H9 (cell line): ENCODE results near the gene IL1RAPL2. TPM values are rescaled to one million over a fixed set of nuclear protein-coding genes. Genes with fewer than 3 reads are reported as not detected.

Experiments used
- DNase-seq: peaks from one replicate; pipeline ENCODE4 v3.0.0-alpha.2; 2017
- H2AFZ ChIP-seq: one replicate; pipeline ENCODE4 v1.6.1; 2013; ENCODE audit warnings: mild to moderate bottlenecking, low read length, control low read depth, moderate library complexity
- H2AK5ac ChIP-seq: 2 replicates; pipeline ENCODE4 v1.6.1; 2013; ENCODE audit warnings: low read length, control low read depth, mixed read lengths; ENCODE audit not compliant: insufficient read length
- H2BK120ac ChIP-seq: one replicate; pipeline ENCODE4 v1.6.1; 2013; ENCODE audit warnings: low read depth, mild to moderate bottlenecking, low read length, control low read depth, inconsistent platforms; ENCODE audit not compliant: poor library complexity, severe bottlenecking
- H2BK12ac ChIP-seq: 2 replicates; pipeline ENCODE4 v1.6.1; 2013; ENCODE audit warnings: low read length, control low read depth, mixed read lengths, low read depth; ENCODE audit not compliant: insufficient read length
- H2BK15ac ChIP-seq: 2 replicates; pipeline ENCODE4 v1.6.1; 2013; ENCODE audit warnings: low read depth, low read length, control low read depth
- H2BK20ac ChIP-seq: one replicate; pipeline ENCODE4 v1.6.1; 2013; ENCODE audit warnings: low read depth, mild to moderate bottlenecking, low read length, control low read depth, inconsistent platforms; ENCODE audit not compliant: poor library complexity, severe bottlenecking
- H2BK5ac ChIP-seq: 2 replicates; pipeline ENCODE4 v1.6.1; 2013; ENCODE audit warnings: low read length, control low read depth, mixed read lengths; ENCODE audit not compliant: insufficient read length
- H3K14ac ChIP-seq: 2 replicates; pipeline ENCODE4 v1.6.1; 2013; ENCODE audit warnings: low read length, control low read depth; ENCODE audit not compliant: insufficient read depth
- H3K18ac ChIP-seq: 2 replicates; pipeline ENCODE4 v1.6.1; 2013; ENCODE audit warnings: low read depth, mild to moderate bottlenecking, mixed read lengths, low read length, control low read depth; ENCODE audit not compliant: insufficient read length
- H3K23ac ChIP-seq: 2 replicates; pipeline ENCODE4 v1.6.1; 2013; ENCODE audit warnings: low read length, control low read depth, mixed read lengths, low read depth; ENCODE audit not compliant: insufficient read length
- H3K23me2 ChIP-seq: 2 replicates; pipeline ENCODE4 v1.6.1; 2013; ENCODE audit warnings: low read depth, mild to moderate bottlenecking, mixed read lengths, low read length, control low read depth; ENCODE audit not compliant: insufficient read length, poor library complexity, severe bottlenecking
- H3K27ac ChIP-seq: 2 replicates; pipeline ENCODE4 v1.5.1; 2013; ENCODE audit warnings: low read length, control low read depth, mixed read lengths, low read depth; ENCODE audit not compliant: insufficient read length
- H3K27me3 ChIP-seq: 2 replicates; pipeline ENCODE4 v1.6.1; 2013; ENCODE audit warnings: low read length, control low read depth, inconsistent platforms; ENCODE audit not compliant: insufficient read depth
- H3K4ac ChIP-seq: 2 replicates; pipeline ENCODE4 v1.6.1; 2013; ENCODE audit warnings: low read depth, mild to moderate bottlenecking, control low read depth, inconsistent platforms, low read length, moderate library complexity
- H3K4me1 ChIP-seq: 2 replicates; pipeline ENCODE4 v1.6.1; 2013; ENCODE audit warnings: low read length, control low read depth, inconsistent platforms; ENCODE audit not compliant: insufficient read depth
- H3K4me2 ChIP-seq: 2 replicates; pipeline ENCODE4 v1.6.1; 2013; ENCODE audit warnings: low read length, control low read depth, mixed read lengths; ENCODE audit not compliant: insufficient read length, insufficient read depth
- H3K56ac ChIP-seq: 2 replicates; pipeline ENCODE4 v1.6.1; 2013; ENCODE audit warnings: low read depth, mild to moderate bottlenecking, mixed read lengths, low read length, control low read depth; ENCODE audit not compliant: insufficient read length
- H3K79me1 ChIP-seq: 2 replicates; pipeline ENCODE4 v1.6.1; 2013; ENCODE audit warnings: low read depth, mild to moderate bottlenecking, moderate library complexity, low read length, control low read depth, inconsistent platforms; ENCODE audit not compliant: insufficient read depth, poor library complexity, severe bottlenecking
- H3K79me2 ChIP-seq: 2 replicates; pipeline ENCODE4 v1.6.1; 2013; ENCODE audit warnings: low read length, control low read depth, inconsistent platforms; ENCODE audit not compliant: insufficient read depth
- H3K9ac ChIP-seq: 2 replicates; pipeline ENCODE4 v1.6.1; 2013; ENCODE audit warnings: low read length, control low read depth, mixed read lengths; ENCODE audit not compliant: insufficient read length; ENCODE audit errors: extremely low read depth
- H3K9me3 ChIP-seq: one replicate; pipeline ENCODE4 v1.6.1; 2013; ENCODE audit warnings: low read depth, low read length, inconsistent platforms; ENCODE audit not compliant: control insufficient read depth
- H3T11ph ChIP-seq: one replicate; pipeline ENCODE4 v1.6.1; 2013; ENCODE audit warnings: mild to moderate bottlenecking, low read length, control low read depth, inconsistent platforms
- H4K20me1 ChIP-seq: one replicate; pipeline ENCODE4 v1.6.1; 2013; ENCODE audit not compliant: control insufficient read depth, insufficient read length, insufficient read depth
- H4K5ac ChIP-seq: 2 replicates; pipeline ENCODE4 v1.6.1; 2013; ENCODE audit warnings: low read depth, mild to moderate bottlenecking, mixed read lengths, low read length, control low read depth; ENCODE audit not compliant: insufficient read length
- H4K8ac ChIP-seq: replicated peaks from 2 replicates; pipeline ENCODE4 v1.6.1; 2013; ENCODE audit warnings: low read length, control low read depth, mixed read lengths, low read depth; ENCODE audit not compliant: insufficient read length
- H4K91ac ChIP-seq: 2 replicates; pipeline ENCODE4 v1.6.1; 2013; ENCODE audit warnings: low read depth, mild to moderate bottlenecking, moderate library complexity, mixed read lengths, low read length, control low read depth; ENCODE audit not compliant: insufficient read length
- H3K27ac Mint-ChIP-seq, 3 experiments: 2 replicates in 2 of 3; 3 replicates in 1 of 3; pipeline ENCODE4 v1.8.0; 2020 to 2021; ENCODE audit warnings: mixed read lengths in 3 of 3, mild to moderate bottlenecking in 1 of 3, moderate library complexity in 1 of 3
- H3K27me3 Mint-ChIP-seq: 2 replicates; pipeline ENCODE4 v1.8.0; 2021; ENCODE audit warnings: low read depth, mild to moderate bottlenecking, moderate library complexity, mixed read lengths
- H3K36me3 Mint-ChIP-seq, 3 experiments: 2 replicates in 2 of 3; 3 replicates in 1 of 3; pipeline ENCODE4 v1.8.0; 2020 to 2021; ENCODE audit warnings: low read depth in 3 of 3, mixed read lengths in 3 of 3; ENCODE audit not compliant: insufficient read depth in 1 of 3
- H3K4me1 Mint-ChIP-seq, 2 experiments: 2 replicates each; pipeline ENCODE4 v1.8.0; 2020; ENCODE audit warnings: mixed read lengths in 2 of 2
- H3K4me3 Mint-ChIP-seq, 2 experiments: 2 replicates in 1 of 2; 3 replicates in 1 of 2; pipeline ENCODE4 v1.8.0; 2020 to 2021; ENCODE audit warnings: mild to moderate bottlenecking in 2 of 2, mixed read lengths in 2 of 2, moderate library complexity in 1 of 2
- H3K9me3 Mint-ChIP-seq, 2 experiments: 2 replicates in 1 of 2; 3 replicates in 1 of 2; pipeline ENCODE4 v1.8.0; 2020; ENCODE audit warnings: mild to moderate bottlenecking in 2 of 2, mixed read lengths in 2 of 2, moderate library complexity in 1 of 2
- whole genome bisulfite sequencing: extraction: QIAGEN DNeasy Blood & Tissue Kit; methylation state at CpG from one replicate; pipeline ENCODE4 v1.1.7; 2013; ENCODE audit warnings: missing lambda C conversion rate, low lambda C conversion rate, mixed read lengths; ENCODE audit not compliant: insufficient read length; ENCODE audit errors: extremely low coverage; 5-methylcytosine and 5-hydroxymethylcytosine counted together
- total RNA-seq: library from RNA; stranded (reverse); gene quantifications from 2 replicates; pipeline ENCODE4 v1.2.1, GENCODE V29; 2021
- TF ChIP-seq, protein P1 (sequence below): fragments of 200-600 bp; sonication (generic); conservative IDR thresholded peaks from 3 replicates; pipeline ENCODE4 v1.8.0; 2021; ENCODE audit warnings: antibody characterized with exemption, mild to moderate bottlenecking

The IL1RAPL2 gene
- total RNA-seq, 1 experiment from 2014 or later = not detected

DNA sequence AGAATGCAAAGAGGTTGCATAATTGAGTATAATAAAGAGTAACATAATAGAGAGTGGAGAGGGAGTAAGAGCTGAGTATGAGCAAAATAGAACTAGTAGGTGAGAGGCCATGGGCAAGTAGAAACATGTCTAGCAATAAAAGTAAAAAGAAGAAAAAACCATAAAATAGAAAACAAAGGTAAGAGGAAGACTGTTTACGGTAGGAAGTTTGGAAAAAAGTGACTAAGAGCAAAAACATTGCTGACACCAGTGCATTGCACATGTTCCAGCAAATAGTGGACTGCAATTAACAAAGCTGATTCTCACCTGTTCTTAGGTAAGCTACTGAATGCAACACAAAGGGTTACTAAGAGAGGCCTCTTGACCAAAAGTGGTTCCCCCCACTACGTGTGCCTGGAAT, 451.6 kb downstream of the IL1RAPL2 start:
- Histone ChIP-seq H2BK12ac (no peak overlapping the region), H4K91ac (no peak overlapping the region), H2AK5ac (no peak overlapping the region), H3K4me1 (no peaks in the 10 kb centered on the region), H3K27me3 (no peaks in the 10 kb centered on the region), H3K9ac (no peak overlapping the region), H3K27ac (no peak overlapping the region), H3K4ac (no peak overlapping the region), H4K5ac (no peak overlapping the region), H3K79me2 (no peaks in the 10 kb centered on the region), H2AFZ (no peak overlapping the region), H2BK20ac (no peak overlapping the region), H4K20me1 (no peaks in the 10 kb centered on the region), H3K23ac (no peak overlapping the region), H3K23me2 (no peaks in the 10 kb centered on the region), H2BK120ac (no peak overlapping the region), H4K8ac (no peak overlapping the region), H2BK5ac (no peak overlapping the region), H3K9me3 (no peaks in the 10 kb centered on the region), H3K56ac (no peak overlapping the region), H3K18ac (no peak overlapping the region), H2BK15ac (no peak overlapping the region), H3K4me2 (no peak overlapping the region), H3T11ph (no peak overlapping the region), H3K14ac (no peak overlapping the region), H3K79me1 (no peaks in the 10 kb centered on the region)
- Mint-ChIP-seq H3K9me3 (peaks cover 3 to 49% of the 10 kb centered on the region in 2 experiments; a peak in 3 of 5 replicates), H3K4me3 (no peak overlapping the region), H3K27me3 (no peaks in the 10 kb centered on the region; the same call in 1 of the 2 replicates), H3K4me1 (peaks cover 0 to 2% of the 10 kb centered on the region in 2 experiments; a peak in 1 of 4 replicates), H3K36me3 (no peaks in the 10 kb centered on the region), H3K27ac (no peak overlapping the region)
- WGBS = no CpG with 5 or more reads among the region's 2 CpGs
- no peak for DNase-seq
- TF ChIP-seq, protein P1, sequence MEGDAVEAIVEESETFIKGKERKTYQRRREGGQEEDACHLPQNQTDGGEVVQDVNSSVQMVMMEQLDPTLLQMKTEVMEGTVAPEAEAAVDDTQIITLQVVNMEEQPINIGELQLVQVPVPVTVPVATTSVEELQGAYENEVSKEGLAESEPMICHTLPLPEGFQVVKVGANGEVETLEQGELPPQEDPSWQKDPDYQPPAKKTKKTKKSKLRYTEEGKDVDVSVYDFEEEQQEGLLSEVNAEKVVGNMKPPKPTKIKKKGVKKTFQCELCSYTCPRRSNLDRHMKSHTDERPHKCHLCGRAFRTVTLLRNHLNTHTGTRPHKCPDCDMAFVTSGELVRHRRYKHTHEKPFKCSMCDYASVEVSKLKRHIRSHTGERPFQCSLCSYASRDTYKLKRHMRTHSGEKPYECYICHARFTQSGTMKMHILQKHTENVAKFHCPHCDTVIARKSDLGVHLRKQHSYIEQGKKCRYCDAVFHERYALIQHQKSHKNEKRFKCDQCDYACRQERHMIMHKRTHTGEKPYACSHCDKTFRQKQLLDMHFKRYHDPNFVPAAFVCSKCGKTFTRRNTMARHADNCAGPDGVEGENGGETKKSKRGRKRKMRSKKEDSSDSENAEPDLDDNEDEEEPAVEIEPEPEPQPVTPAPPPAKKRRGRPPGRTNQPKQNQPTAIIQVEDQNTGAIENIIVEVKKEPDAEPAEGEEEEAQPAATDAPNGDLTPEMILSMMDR = no peak
